H1 (cell line): ENCODE data around the gene GKN2. TPM values are rescaled to one million over a fixed set of nuclear protein-coding genes. Genes with fewer than 3 reads are reported as not detected.

ENCODE experiments used
- CTCF ChIA-PET: fragments of 300-600 bp; sonication (Branson Sonifier 250); formaldehyde crosslinking; loops from one replicate; lab custom pipeline; 2021; ENCODE audit not compliant: partially characterized antibody; lab: Charles Lee
- POLR2A ChIA-PET: fragments of 300-600 bp; sonication (Branson Sonifier 250); formaldehyde crosslinking; loops from one replicate; lab custom pipeline; 2021; ENCODE audit warnings: inconsistent platforms; ENCODE audit not compliant: partially characterized antibody; lab: Charles Lee
- DNase-seq, 2 experiments: peaks; one replicate each; pipeline versions ENCODE4 v3.0.0 to v3.0.0-alpha.2; 2010 to 2022; ENCODE audit warnings: low spot score in 2 of 2, low read depth in 1 of 2, mixed read lengths in 1 of 2
- FAIRE-seq: peaks from 2 replicates; lab custom pipeline; 2011; peaks lifted over from hg19 to GRCh38; lab: Jason Lieb, UNC
- H2AFZ ChIP-seq: 2 replicates; pipeline ENCODE4 v1.8.1; 2012; ENCODE audit warnings: low read length, inconsistent platforms
- H2AK5ac ChIP-seq: 2 replicates; pipeline ENCODE4 v1.6.1; 2013; ENCODE audit warnings: low read depth, low read length
- H2BK120ac ChIP-seq: replicated peaks from 2 replicates; pipeline ENCODE3; 2013; ENCODE audit warnings: low read depth, low read length, inconsistent platforms
- H2BK12ac ChIP-seq: 2 replicates; pipeline ENCODE4 v1.6.1; 2013; ENCODE audit warnings: low read depth, low read length
- H2BK15ac ChIP-seq: 2 replicates; pipeline ENCODE4 v1.6.1; 2013; ENCODE audit warnings: low read length
- H2BK20ac ChIP-seq: 2 replicates; pipeline ENCODE4 v1.6.1; 2013; ENCODE audit warnings: low read length
- H2BK5ac ChIP-seq: 2 replicates; pipeline ENCODE4 v1.6.1; 2013; ENCODE audit warnings: low read depth, low read length
- H3K14ac ChIP-seq: 2 replicates; pipeline ENCODE4 v1.6.1; 2013; ENCODE audit warnings: inconsistent platforms; ENCODE audit not compliant: insufficient read length
- H3K18ac ChIP-seq: 2 replicates; pipeline ENCODE4 v1.6.1; 2013; ENCODE audit warnings: low read length; ENCODE audit errors: extremely low read depth
- H3K23ac ChIP-seq: 2 replicates; pipeline ENCODE4 v1.6.1; 2013; ENCODE audit warnings: inconsistent platforms; ENCODE audit not compliant: insufficient read length
- H3K23me2 ChIP-seq: 2 replicates; pipeline ENCODE4 v1.6.1; 2013; ENCODE audit warnings: low read depth, low read length
- H3K27ac ChIP-seq: 2 replicates; pipeline ENCODE4 v1.6.1; 2011; ENCODE audit warnings: low read depth, low read length, inconsistent platforms
- H3K27me3 ChIP-seq, 4 experiments: replicated peaks in 1 of 4; 1 replicate in 1 of 4; 2 replicates in 3 of 4; pipeline versions ENCODE4 v1.6.1 to v1.8.1; 2011 to 2013; ENCODE audit warnings: low read length in 3 of 4, mild to moderate bottlenecking in 3 of 4, inconsistent platforms in 2 of 4, mixed read lengths in 2 of 4, moderate library complexity in 1 of 4; ENCODE audit not compliant: control insufficient read depth in 3 of 4, insufficient read depth in 3 of 4; ENCODE audit errors: extremely low read depth in 1 of 4
- H3K36me3 ChIP-seq, 4 experiments: 2 replicates each; pipeline versions ENCODE4 v1.6.1 to v1.8.1; 2011 to 2013; ENCODE audit warnings: mild to moderate bottlenecking in 4 of 4, low read length in 3 of 4, moderate library complexity in 2 of 4, control low read depth in 1 of 4, inconsistent platforms in 1 of 4; ENCODE audit not compliant: insufficient read depth in 4 of 4, control insufficient read depth in 2 of 4
- H3K4ac ChIP-seq: replicated peaks from 2 replicates; pipeline ENCODE3; 2013; ENCODE audit warnings: low read length, low read depth, mixed read lengths, inconsistent platforms; ENCODE audit not compliant: insufficient read length
- H3K4me1 ChIP-seq, 4 experiments: replicated peaks in 1 of 4; 1 replicate in 1 of 4; 2 replicates in 3 of 4; pipeline versions ENCODE4 v1.6.1 to v1.8.1; 2011 to 2013; ENCODE audit warnings: low read length in 3 of 4, inconsistent platforms in 2 of 4, mixed read lengths in 1 of 4; ENCODE audit not compliant: insufficient read depth in 4 of 4, control insufficient read depth in 3 of 4
- H3K4me2 ChIP-seq, 2 experiments: 2 replicates each; pipeline versions ENCODE4 v1.6.1 to v1.8.1; 2011 to 2013; ENCODE audit warnings: low read depth in 2 of 2, low read length in 2 of 2, control low read depth in 1 of 2, inconsistent platforms in 1 of 2, mild to moderate bottlenecking in 1 of 2; ENCODE audit not compliant: insufficient read depth in 1 of 2
- H3K4me3 ChIP-seq, 4 experiments: fragments of 200-600, 300-600 bp in 1 of 4; sonication (generic), shearing (Covaris generic), sonication (Bioruptor Twin) in 1 of 4; 2 replicates each; pipeline versions ENCODE4 v1.5.1 to v1.8.1; 2011 to 2016; ENCODE audit warnings: low read length in 4 of 4, low read depth in 3 of 4, control low read depth in 2 of 4, inconsistent platforms in 2 of 4, mild to moderate bottlenecking in 2 of 4, mixed read lengths in 1 of 4, moderate library complexity in 1 of 4; ENCODE audit not compliant: insufficient read depth in 2 of 4; ENCODE audit errors: extremely low read depth in 1 of 4
- H3K56ac ChIP-seq: replicated peaks from 2 replicates; pipeline ENCODE3; 2013; ENCODE audit warnings: low read depth, mild to moderate bottlenecking, mixed read lengths, low read length, inconsistent platforms; ENCODE audit not compliant: insufficient read length
- H3K79me1 ChIP-seq: 2 replicates; pipeline ENCODE4 v1.6.1; 2013; ENCODE audit warnings: low read depth, low read length, control low read depth
- H3K79me2 ChIP-seq, 2 experiments: 2 replicates each; pipeline versions ENCODE4 v1.6.1 to v1.8.1; 2012 to 2013; ENCODE audit warnings: low read length in 2 of 2, mild to moderate bottlenecking in 2 of 2, inconsistent platforms in 1 of 2; ENCODE audit not compliant: insufficient read depth in 2 of 2, control insufficient read depth in 1 of 2
- H3K9ac ChIP-seq, 4 experiments: replicated peaks in 1 of 4; 1 replicate in 1 of 4; 2 replicates in 3 of 4; pipeline versions ENCODE4 v1.6.1 to v1.8.1; 2011 to 2013; ENCODE audit warnings: low read depth in 3 of 4, low read length in 3 of 4, control low read depth in 2 of 4, mild to moderate bottlenecking in 2 of 4, moderate library complexity in 2 of 4, inconsistent platforms in 1 of 4; ENCODE audit errors: extremely low read depth in 1 of 4
- H3K9me3 ChIP-seq, 2 experiments: 2 replicates each; pipeline versions ENCODE4 v1.6.1 to v1.8.1; 2012 to 2013; ENCODE audit warnings: mild to moderate bottlenecking in 2 of 2, moderate library complexity in 2 of 2, control low read depth in 1 of 2, inconsistent platforms in 1 of 2, low read depth in 1 of 2, low read length in 1 of 2, mixed read lengths in 1 of 2; ENCODE audit not compliant: insufficient read depth in 2 of 2
- H4K20me1 ChIP-seq, 2 experiments: replicated peaks in 1 of 2; 2 replicates each; pipeline versions ENCODE3 to v1.8.1; 2011 to 2013; ENCODE audit warnings: inconsistent platforms in 2 of 2, low read length in 2 of 2, mild to moderate bottlenecking in 1 of 2; ENCODE audit not compliant: insufficient read depth in 2 of 2, control insufficient read depth in 1 of 2
- H4K5ac ChIP-seq: 2 replicates; pipeline ENCODE4 v1.6.1; 2013; ENCODE audit warnings: low read length, low read depth, mixed read lengths, inconsistent platforms; ENCODE audit not compliant: insufficient read length
- H4K8ac ChIP-seq: 2 replicates; pipeline ENCODE4 v1.8.0; 2013; ENCODE audit warnings: mild to moderate bottlenecking, moderate library complexity, low read length, inconsistent platforms; ENCODE audit not compliant: insufficient read depth; ENCODE audit errors: extremely low read depth
- H4K91ac ChIP-seq: replicated peaks from 2 replicates; pipeline ENCODE3; 2013; ENCODE audit warnings: low read length, mixed read lengths, inconsistent platforms; ENCODE audit not compliant: insufficient read length
- BRCA1 ChIP-seq: IDR thresholded peaks from 2 replicates; pipeline ENCODE4 v1.6.1; 2012; ENCODE audit warnings: low read depth, low read length, improper control_type of control experiment
- CBX5 ChIP-seq: fragments of 300-800, 300-1000 bp; sonication (generic); IDR thresholded peaks from 2 replicates; pipeline ENCODE4 v1.7.1; 2016; ENCODE audit warnings: antibody characterized with exemption, low read length, low read depth
- CHD1 ChIP-seq: IDR thresholded peaks from 2 replicates; pipeline ENCODE4 v1.6.1; 2012; ENCODE audit warnings: low read depth, low read length, improper control_type of control experiment
- CREB1 ChIP-seq: IDR thresholded peaks from 2 replicates; pipeline ENCODE4 v1.6.1; 2012; ENCODE audit warnings: inconsistent platforms
- EZH2 ChIP-seq: fragments of 200-600 bp; sonication (generic); IDR thresholded peaks from 2 replicates; pipeline ENCODE4 v1.7.1; 2012; ENCODE audit warnings: low read depth, mild to moderate bottlenecking, moderate library complexity, low read length, inconsistent platforms; ENCODE audit not compliant: severe bottlenecking
- GTF2F1 ChIP-seq: IDR thresholded peaks from 2 replicates; pipeline ENCODE4 v1.6.1; 2012; ENCODE audit warnings: low read depth, low read length, improper control_type of control experiment, borderline replicate concordance
- KDM5A ChIP-seq: fragments of 200-600 bp; IDR thresholded peaks from 2 replicates; pipeline ENCODE4 v1.7.1; 2012; ENCODE audit warnings: mild to moderate bottlenecking, low read length, inconsistent platforms, mixed read lengths
- NANOG ChIP-seq: IDR thresholded peaks from 2 replicates; pipeline ENCODE4 v1.6.1; 2011; ENCODE audit warnings: low read length, low read depth, mild to moderate bottlenecking, inconsistent platforms; ENCODE audit not compliant: insufficient read depth, poor library complexity, severe bottlenecking
- RAD21 ChIP-seq, 2 experiments: IDR thresholded peaks in 1 of 2; conservative IDR thresholded peaks in 1 of 2; 2 replicates each; pipeline ENCODE4 v1.6.1; 2011; ENCODE audit warnings: low read depth in 2 of 2, low read length in 2 of 2, improper control_type of control experiment in 1 of 2, inconsistent platforms in 1 of 2, mild to moderate bottlenecking in 1 of 2, moderate library complexity in 1 of 2
- RFX5 ChIP-seq: IDR thresholded peaks from 2 replicates; pipeline ENCODE4 v1.6.1; 2011; ENCODE audit warnings: low read depth, low read length, improper control_type of control experiment, borderline replicate concordance
- SP2 ChIP-seq: IDR thresholded peaks from 2 replicates; pipeline ENCODE4 v1.6.1; 2012; ENCODE audit warnings: mild to moderate bottlenecking, low read length, inconsistent platforms
- TAF7 ChIP-seq: optimal IDR thresholded peaks from 2 replicates; pipeline ENCODE3; 2011; ENCODE audit warnings: low read depth, mild to moderate bottlenecking, inconsistent platforms, low read length, moderate library complexity, borderline replicate concordance
- TBP ChIP-seq: IDR thresholded peaks from 2 replicates; pipeline ENCODE4 v1.6.1; 2011; ENCODE audit warnings: low read depth, low read length, improper control_type of control experiment
- WGBS, 2 experiments: shearing (Covaris generic) in 1 of 2; methylation state at CpG; one replicate each; pipeline versions ENCODE4 v1.1.6 to v1.1.7; 2013 to 2015; ENCODE audit warnings: low lambda C conversion rate in 2 of 2, mixed read lengths in 2 of 2, inconsistent platforms in 1 of 2, low coverage in 1 of 2, missing lambda C conversion rate in 1 of 2; ENCODE audit not compliant: insufficient replicate concordance in 2 of 2, insufficient coverage in 1 of 2, insufficient read length in 1 of 2; ENCODE audit errors: extremely low coverage in 1 of 2, missing lambda C conversion rate in 1 of 2; 5-methylcytosine and 5-hydroxymethylcytosine counted together
- polyA plus RNA-seq, 7 experiments: library from polyadenylated mRNA; depleted of rRNA in 3 of 7; stranded (reverse) in 5 of 7; unstranded in 2 of 7; fragments of >200 nt in 5 of 7; fragments of 200-250 nt in 2 of 7; gene quantifications; 1 replicate in 5 of 7; 2 replicates in 1 of 7; 4 replicates in 1 of 7; pipeline versions ENCODE4 v1.2.1 to v1.2.3, GENCODE V29; 2011 to 2013; ENCODE audit warnings: missing spikeins in 2 of 7, mixed read lengths in 2 of 7
- total RNA-seq: library from RNA; stranded (reverse); fragmentation: NEBNext Ultra II Directional; extraction: Animal tissue kit (Norgen Biotek cat#: 25700); gene quantifications from 2 replicates; pipeline ENCODE4 v1.2.1, GENCODE V29; 2021

Gene GKN2
- total and polyA plus RNA-seq, 2 of the 8 experiments (the other 6 are each of a cell fraction or from before 2014, with no cell fraction given): not detected

DNA sequence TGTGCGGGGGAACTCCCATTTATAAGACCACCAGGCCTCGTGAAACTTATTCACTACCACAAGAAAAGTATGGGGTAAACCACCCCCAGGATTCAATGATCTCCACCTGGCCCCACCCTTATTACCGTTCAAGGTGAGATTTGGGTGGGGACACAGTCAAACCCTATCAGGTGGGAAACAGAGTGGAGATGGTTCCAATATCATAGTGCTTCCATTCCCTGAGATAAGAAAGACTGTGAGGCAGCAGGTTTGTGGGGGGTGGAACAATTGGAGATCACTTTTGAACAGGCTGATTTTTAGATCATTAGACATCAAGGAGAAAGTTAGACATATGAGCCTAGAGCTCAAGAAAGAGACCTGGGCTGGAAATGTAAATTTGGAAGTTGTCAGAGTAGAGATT lies 39.3 kb downstream of the GKN2 start:
- Histone ChIP-seq H3K27me3 (no peaks in the 10 kb centered on the region), H4K20me1 (no peaks in the 10 kb centered on the region), H3K4me1 (peaks cover 0 to 7% (median 4%) of the 10 kb centered on the region in 4 experiments; a peak in 4 of 7 replicates), H3K18ac (no peak overlapping the region), H4K8ac (no peak overlapping the region), H3K9me3 (no peaks in the 10 kb centered on the region), H2BK5ac (no peak overlapping the region), H3K56ac (no peak overlapping the region), H3K36me3 (no peaks in the 10 kb centered on the region), H4K91ac (no peak overlapping the region), H2BK15ac (no peak overlapping the region), H2AFZ (no peak overlapping the region), H3K14ac (no peak overlapping the region), H3K4me3 (no peak overlapping the region), H3K79me1 (no peaks in the 10 kb centered on the region), H3K27ac (no peak overlapping the region), H3K23me2 (no peaks in the 10 kb centered on the region), H3K4ac (no peak overlapping the region), H4K5ac (no peak overlapping the region), H2BK20ac (no peak overlapping the region), H3K9ac (no peak overlapping the region), H2AK5ac (no peak overlapping the region), H2BK12ac (no peak overlapping the region), H2BK120ac (no peak overlapping the region), H3K79me2 (no peaks in the 10 kb centered on the region), H3K23ac (no peak overlapping the region), H3K4me2 (no peak overlapping the region)
- DNase-seq: no peak
- CTCF ChIA-PET: interaction anchor here (0.9 to 5.0 kb wide), 4 partner anchors 12 to 204 kb away, joined by 3 to 54 read pairs (median 6); no protein-coding TSS in a partner anchor
- no peak for FAIRE-seq
- WGBS, 2 experiments: 98% methylated on average over 3 of the region's 3 CpGs; no CpG with 5 or more reads in 1 of the 2 experiments
- POLR2A ChIA-PET: interaction anchor here (1.1 kb wide), 1 partner anchor 19 kb away, joined by 3 read pairs; no protein-coding TSS in a partner anchor
- TF ChIP-seq TBP (no peak), RAD21 (IDR thresholded peaks at IDR 0.05 in 1 of 2, conservative IDR thresholded peaks at IDR 0.05 in 1 of 2; ENCODE audit: low read depth in 2 of 2, low read length in 2 of 2) (no peak), CBX5 (no peak), BRCA1 (no peak), RFX5 (no peak), SP2 (no peak), CREB1 (no peak), CHD1 (no peak), EZH2 (no peak), TAF7 (no peak), GTF2F1 (no peak), NANOG (no peak), KDM5A (no peak)
